Measurements from ENCODE around the gene GALNT18. TPM values are rescaled to one million over a fixed set of nuclear protein-coding genes. Genes with fewer than 3 reads are reported as not detected.

The GALNT18 gene
- total RNA-seq (2014; rRNA removed; shearing (Covaris generic)): not detected in 2 replicates
- total RNA-seq (2022): not detected in 2 replicates
- percentile 1 among the genes with signal in this experiment for Bru-seq, nascent RNA
- BruChase-seq, experiment 1, labeled RNA remaining after a 6-hour chase: percentile 4 among the genes with signal in this experiment
- percentile 3 among the genes with signal in this experiment for BruChase-seq, experiment 2, labeled RNA remaining after a 2-hour chase
- long read RNA-seq: 0 reads

GRCh38 chr11:11621573-11622339 lies at the start of gene GALNT18:
TSS of gene GALNT18 (minus strand) at chr11:11622005.
- H3K36me3 ChIP-seq (ENCODE audit: insufficient read depth, low read length): no peaks in the 10 kb centered on the region
- no peak within 1 kb of the TSS for H3K27ac ChIP-seq (ENCODE audit: low read depth, low read length, poor library complexity, severe bottlenecking)
- CTCF ChIA-PET (ENCODE audit: unreplicated experiment): no interaction called here
- no peaks in the 10 kb centered on the region for H3K9me3 ChIP-seq (ENCODE audit: low read length)
- H3K4me1 ChIP-seq (ENCODE audit: insufficient read depth, low read length, poor library complexity, severe bottlenecking): no peaks in the 10 kb centered on the region
- H3K4me2 ChIP-seq (ENCODE audit: low read length): no peak within 1 kb of the TSS
- H3K4me3 ChIP-seq (ENCODE audit: low read depth, low read length, poor library complexity, severe bottlenecking): no peak within 1 kb of the TSS
- no peak within 1 kb of the TSS for H2AFZ ChIP-seq (ENCODE audit: low read length)
- intact Hi-C loops (cut with micrococcal nuclease; ENCODE audit: unreplicated experiment): no loop called here
- BruUV-seq (replicated peaks): no TSS peak
- H3K9me2 ChIP-seq (ENCODE audit: insufficient read depth, low read length): no peaks in the 10 kb centered on the region
- no peaks in the 10 kb centered on the region for H3K79me2 ChIP-seq (ENCODE audit: insufficient read depth, low read depth, low read length)
- H4K20me1 ChIP-seq (ENCODE audit: insufficient read depth, low read length): no peaks in the 10 kb centered on the region
- TF ChIP-seq EZH2phosphoT487 (IDR thresholded peaks at IDR 0.05; ENCODE audit: borderline replicate concordance, low read depth, low read length) (no peak), CTCF (conservative IDR thresholded peaks at IDR 0.05; ENCODE audit: low read length) (0 out of 2 replicates have a peak, but pooled peaks have one; percentile 20)
- DNase-seq (ENCODE audit: low spot score): peak; percentile 33
- POLR2A ChIA-PET: no interaction called here

GRCh38 chr11:11670574-11670973 lies 48.8 kb upstream of the GALNT18 start:
- H3K27ac ChIP-seq (ENCODE audit: low read depth, low read length, poor library complexity, severe bottlenecking): no peak overlapping the region
- no peaks in the 10 kb centered on the region for H3K4me1 ChIP-seq (ENCODE audit: insufficient read depth, low read length, poor library complexity, severe bottlenecking)
- no peak overlapping the region for H3K4me3 ChIP-seq (ENCODE audit: low read depth, low read length, poor library complexity, severe bottlenecking)
- ChIA-PET CTCF (ENCODE audit: unreplicated experiment) (no interaction called here), POLR2A (no interaction called here)
- no peaks in the 10 kb centered on the region for H4K20me1 ChIP-seq (ENCODE audit: insufficient read depth, low read length)
- intact Hi-C loops (cut with micrococcal nuclease; ENCODE audit: unreplicated experiment): no loop called here
- TF ChIP-seq CTCF (conservative IDR thresholded peaks at IDR 0.05; ENCODE audit: low read length) (no peak), EZH2phosphoT487 (IDR thresholded peaks at IDR 0.05; ENCODE audit: borderline replicate concordance, low read depth, low read length) (no peak)
- no TSS peak for BruUV-seq (replicated peaks)
- H3K9me3 ChIP-seq (ENCODE audit: low read length): no peaks in the 10 kb centered on the region
- no peak overlapping the region for H3K4me2 ChIP-seq (ENCODE audit: low read length)
- H3K36me3 ChIP-seq (ENCODE audit: insufficient read depth, low read length): no peaks in the 10 kb centered on the region
- DNase-seq (ENCODE audit: low spot score): no peak
- no peaks in the 10 kb centered on the region for H3K79me2 ChIP-seq (ENCODE audit: insufficient read depth, low read depth, low read length)
- no peaks in the 10 kb centered on the region for H3K9me2 ChIP-seq (ENCODE audit: insufficient read depth, low read length)
- no peak overlapping the region for H2AFZ ChIP-seq (ENCODE audit: low read length)

Data from OCI-LY7 (cell line).